Duodenal mucosa (tissue), 2 donors: Measurements from ENCODE around the gene PABPN1L.

Experiments used
- H3K27ac ChIP-seq: one replicate; pipeline ENCODE4 v1.7.0; 2013; ENCODE audit warnings: low read depth, low read length
- H3K27me3 ChIP-seq, 2 donors: one replicate each; pipeline ENCODE4 v1.7.0; 2013; ENCODE audit warnings: low read length in 2 of 2, control low read depth in 1 of 2; ENCODE audit not compliant: insufficient read depth in 2 of 2, control insufficient read depth in 1 of 2
- H3K36me3 ChIP-seq, 2 donors: one replicate each; pipeline ENCODE4 v1.7.0; 2013; ENCODE audit warnings: low read length in 2 of 2, control low read depth in 1 of 2; ENCODE audit not compliant: insufficient read depth in 2 of 2, control insufficient read depth in 1 of 2
- H3K4me1 ChIP-seq, 2 donors: one replicate each; pipeline ENCODE4 v1.7.0; 2013; ENCODE audit warnings: low read length in 2 of 2, control low read depth in 1 of 2; ENCODE audit not compliant: insufficient read depth in 2 of 2, control insufficient read depth in 1 of 2
- H3K4me3 ChIP-seq, 2 donors: one replicate each; pipeline ENCODE4 v1.7.0; 2013; ENCODE audit warnings: low read length in 2 of 2, low read depth in 1 of 2
- H3K9ac ChIP-seq, 2 donors: one replicate each; pipeline ENCODE4 v1.7.0; 2013; ENCODE audit warnings: low read length in 2 of 2, low read depth in 1 of 2
- H3K9me3 ChIP-seq, 2 donors: one replicate each; pipeline ENCODE4 v1.7.0; 2013; ENCODE audit warnings: low read length in 2 of 2, control low read depth in 1 of 2; ENCODE audit not compliant: control insufficient read depth in 1 of 2

Gene PABPN1L

DNA sequence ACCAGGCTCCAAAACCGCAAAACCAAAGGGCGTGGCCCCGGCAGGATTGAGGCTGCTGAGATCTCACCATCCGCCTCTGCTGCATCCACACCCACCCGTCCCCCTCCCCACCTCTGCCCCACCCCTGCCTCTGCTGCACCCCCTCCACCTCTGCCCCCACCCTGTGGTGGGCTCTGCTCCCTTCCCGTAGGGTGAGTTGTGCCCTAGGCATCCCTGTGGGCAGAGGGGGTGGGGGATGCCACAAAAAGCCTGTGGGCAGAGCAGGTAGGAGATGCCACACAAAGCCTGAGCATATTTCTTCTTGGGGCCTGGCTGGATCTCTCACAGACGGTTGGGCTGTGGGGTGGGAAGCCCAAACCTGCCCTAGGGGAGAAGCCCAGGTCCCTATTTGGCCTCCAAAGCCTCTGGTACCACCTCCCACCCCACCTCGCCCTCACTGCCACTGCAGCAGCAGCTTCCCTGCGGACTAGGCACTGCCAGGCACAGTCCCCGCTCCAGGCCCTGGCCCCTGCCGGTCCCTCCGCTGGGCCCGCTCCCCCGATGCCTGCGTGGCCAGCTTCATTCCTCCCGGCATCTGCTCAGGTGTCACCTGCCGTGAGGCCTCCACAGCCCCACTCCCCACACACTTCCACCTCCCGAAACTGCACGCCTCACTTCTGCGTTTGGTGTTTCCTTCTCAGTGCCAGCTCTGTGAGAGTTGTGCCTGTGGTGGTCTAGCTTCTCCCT lies 11.3 kb upstream of the PABPN1L start:
- H3K36me3 ChIP-seq = peaks cover 0 to 7% of the 10 kb centered on the region in 2 donors
- H3K27me3 ChIP-seq = peaks cover 0 to 4% of the 10 kb centered on the region in 2 donors
- H3K4me1 ChIP-seq = peaks cover 7 to 23% of the 10 kb centered on the region in 2 donors

DNA sequence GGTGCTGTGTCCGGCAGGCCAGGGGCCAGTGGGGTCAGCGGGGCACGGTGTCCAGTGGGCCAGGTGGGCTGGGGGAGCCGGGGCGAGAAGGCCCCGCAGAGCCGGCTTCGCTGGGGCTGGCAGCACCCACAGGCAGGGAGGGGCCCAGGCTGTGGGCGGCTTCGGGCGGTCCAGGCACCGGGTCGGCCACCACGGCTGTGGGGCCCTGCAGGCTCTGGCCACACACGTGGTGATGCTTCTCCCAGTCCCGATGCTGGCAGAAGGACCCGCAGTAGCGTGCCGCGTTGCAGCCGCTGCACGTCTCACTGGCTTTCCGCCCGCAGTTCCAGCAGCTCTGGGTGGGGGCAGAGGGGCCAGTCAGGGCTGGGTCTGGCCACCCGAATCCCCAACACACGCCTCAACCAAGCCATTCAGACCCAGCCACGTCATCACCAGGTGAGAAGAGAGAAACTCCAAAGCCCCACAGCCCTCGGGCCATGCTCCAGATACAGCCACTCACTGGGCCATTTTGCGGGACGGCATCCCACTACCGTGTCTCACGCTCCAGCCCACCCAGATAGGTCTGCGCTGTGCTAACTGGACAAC lies 10.6 kb upstream of the PABPN1L start:
- peaks cover 0 to 1% of the 10 kb centered on the region in 2 donors for H3K36me3 ChIP-seq

More for the DNA sequence above, 11.3 kb upstream of the PABPN1L start:
- no peak overlapping the region for H3K4me3 ChIP-seq
- H3K9me3 ChIP-seq = no peaks in the 10 kb centered on the region
- no peak overlapping the region for H3K27ac ChIP-seq
- H3K9ac ChIP-seq = no peak overlapping the region

DNA sequence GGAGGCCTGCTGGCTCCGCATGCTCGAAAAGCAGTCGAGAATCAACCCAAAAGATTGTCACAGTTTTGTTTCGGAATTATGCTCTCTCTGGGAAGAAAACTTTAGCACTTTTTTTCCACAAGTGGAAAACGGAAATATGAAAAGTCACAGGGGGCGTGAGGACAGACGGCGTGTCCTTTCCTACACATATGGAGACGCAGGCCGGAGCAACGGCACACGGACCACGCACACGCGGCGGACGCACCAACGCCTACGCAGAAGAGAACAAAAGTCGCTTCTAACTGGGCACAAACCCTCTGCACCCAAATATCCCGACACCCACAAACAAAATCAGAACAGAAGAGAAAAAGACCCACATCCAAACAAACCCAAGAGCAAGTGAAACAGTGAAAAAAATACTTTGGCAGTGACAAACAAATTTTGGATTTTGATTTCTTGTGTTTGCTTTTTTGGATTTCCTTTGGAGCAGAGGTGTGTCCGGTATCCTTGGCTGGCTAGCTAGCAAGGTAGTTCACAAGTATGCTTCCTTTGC lies 9.3 kb upstream of the PABPN1L start:
- Histone ChIP-seq H3K9me3 (no peaks in the 10 kb centered on the region), H3K27me3 (peaks cover 12 to 13% of the 10 kb centered on the region in 2 donors), H3K27ac (no peak overlapping the region), H3K4me3 (no peak overlapping the region), H3K36me3 (no peaks in the 10 kb centered on the region), H3K9ac (no peak overlapping the region), H3K4me1 (peaks cover 0 to 9% of the 10 kb centered on the region in 2 donors)

More for the DNA sequence above, 10.6 kb upstream of the PABPN1L start:
- peaks cover 5 to 18% of the 10 kb centered on the region in 2 donors for H3K4me1 ChIP-seq
- H3K9me3 ChIP-seq = no peaks in the 10 kb centered on the region
- H3K4me3 ChIP-seq = no peak overlapping the region
- H3K27ac ChIP-seq = no peak overlapping the region
- peaks cover under 1 to 4% of the 10 kb centered on the region in 2 donors for H3K27me3 ChIP-seq
- H3K9ac ChIP-seq = no peak overlapping the region

DNA sequence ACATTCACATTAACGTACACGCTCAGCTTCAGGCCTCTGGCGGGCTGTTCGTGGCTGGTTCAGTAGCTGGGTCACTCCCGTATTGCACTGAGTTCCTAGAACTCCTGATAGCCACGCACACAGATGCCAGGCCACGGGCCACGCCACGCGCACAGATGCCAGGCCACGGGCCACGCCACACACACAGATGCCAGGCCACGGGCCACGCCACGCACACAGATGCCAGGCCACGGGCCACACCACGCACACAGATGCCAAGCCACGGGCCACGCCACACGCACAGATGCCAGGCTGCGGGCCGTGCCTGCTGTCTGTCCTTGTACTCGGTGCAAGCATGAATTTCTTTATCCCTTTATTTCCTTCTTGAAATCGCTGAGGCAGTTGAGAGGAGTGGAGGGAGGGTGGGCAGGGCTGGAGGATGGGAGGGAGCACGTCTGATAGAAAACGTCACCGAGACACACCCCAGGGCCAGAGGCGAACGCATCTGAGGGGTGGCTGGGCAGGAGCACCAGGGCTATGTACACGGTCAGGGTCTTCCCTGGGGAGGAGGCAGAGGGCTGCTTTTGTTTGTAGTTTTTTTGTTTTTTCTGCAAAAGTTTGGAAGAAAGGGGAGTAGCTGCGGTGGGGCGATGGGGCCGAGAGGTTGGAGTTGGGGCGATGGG lies 8.6 kb upstream of the PABPN1L start:
- H3K27ac ChIP-seq = no peak overlapping the region
- H3K36me3 ChIP-seq = no peaks in the 10 kb centered on the region
- H3K4me3 ChIP-seq = no peak overlapping the region
- peaks cover 12 to 14% of the 10 kb centered on the region in 2 donors for H3K27me3 ChIP-seq
- no peaks in the 10 kb centered on the region for H3K9me3 ChIP-seq
- H3K4me1 ChIP-seq = peaks cover 0 to 2% of the 10 kb centered on the region in 2 donors
- no peak overlapping the region for H3K9ac ChIP-seq

DNA sequence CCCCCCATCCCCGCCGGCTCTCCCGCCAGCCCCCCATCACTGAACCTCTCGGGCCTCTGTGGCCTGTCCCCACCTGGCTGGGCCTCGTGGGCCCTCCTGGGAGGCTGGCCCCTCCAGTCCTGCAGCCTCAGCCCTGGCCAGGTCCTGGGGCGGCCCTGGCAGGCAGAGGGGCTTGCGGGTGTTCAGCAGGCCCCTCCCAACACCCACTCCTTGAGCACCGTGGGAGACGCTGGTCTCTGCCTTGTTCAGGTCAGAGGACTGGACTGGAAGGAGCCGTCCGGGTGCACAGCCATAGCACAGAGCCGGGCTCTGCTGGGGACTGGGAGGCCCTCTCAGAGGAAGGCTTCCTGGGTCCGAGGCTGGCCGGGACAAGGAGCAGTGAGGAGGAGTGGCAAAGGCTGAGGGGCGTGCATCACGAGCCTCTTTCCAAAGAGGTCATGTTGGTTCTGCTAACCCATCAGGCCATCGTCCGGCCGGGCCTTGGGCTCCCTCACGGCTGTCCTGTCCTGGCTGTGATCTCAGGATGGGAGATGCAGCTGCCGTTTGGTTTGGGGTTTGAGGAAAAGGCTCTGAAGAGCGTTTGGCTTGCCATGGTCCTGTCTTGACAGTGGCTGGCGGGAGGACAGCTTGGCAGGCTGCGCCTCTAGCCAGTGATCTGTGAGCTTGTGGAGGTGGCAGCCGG lies 6.3 kb upstream of the PABPN1L start:
- no peak overlapping the region for H3K4me3 ChIP-seq
- no peak overlapping the region for H3K9ac ChIP-seq
- peaks cover 20 to 23% of the 10 kb centered on the region in 2 donors for H3K27me3 ChIP-seq
- H3K36me3 ChIP-seq = no peaks in the 10 kb centered on the region
- no peaks in the 10 kb centered on the region for H3K4me1 ChIP-seq
- no peak overlapping the region for H3K27ac ChIP-seq
- H3K9me3 ChIP-seq = no peaks in the 10 kb centered on the region

DNA sequence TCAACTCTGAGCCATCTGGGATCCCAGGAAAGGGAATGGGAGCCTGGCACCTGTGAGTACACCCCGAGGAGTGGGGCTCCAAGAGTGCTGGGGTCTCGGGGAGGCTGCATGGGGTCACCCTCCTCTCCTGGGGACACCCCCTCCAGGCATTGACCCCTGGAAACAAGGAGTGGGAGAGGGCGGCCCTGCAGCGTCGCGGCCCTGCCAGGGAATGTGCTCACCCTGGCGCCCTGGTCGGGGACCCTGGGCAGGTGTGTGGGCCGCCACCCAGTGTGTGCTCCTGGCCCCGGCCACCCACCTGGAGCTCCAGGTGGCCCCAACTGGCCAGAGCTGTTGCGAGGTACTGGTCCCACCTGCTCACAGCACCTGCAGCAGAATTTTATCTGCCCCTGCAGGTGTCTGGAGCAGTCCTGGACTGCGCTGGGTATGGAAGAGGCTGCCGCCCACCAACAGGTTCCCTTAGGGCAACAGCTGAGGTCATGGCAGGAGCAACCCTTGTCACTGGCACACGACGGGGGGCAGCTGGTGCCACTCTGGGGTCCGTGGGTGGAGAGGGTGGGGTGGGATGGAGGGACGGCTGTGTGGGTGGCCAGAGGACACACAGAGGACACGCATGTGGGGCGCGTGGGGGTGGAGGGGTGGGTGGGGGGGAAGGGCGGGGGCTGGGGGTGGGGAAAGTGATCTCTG lies 5.4 kb upstream of the PABPN1L start:
- Histone ChIP-seq H3K27ac (no peak overlapping the region), H3K9me3 (no peaks in the 10 kb centered on the region), H3K36me3 (no peaks in the 10 kb centered on the region), H3K27me3 (peaks cover 23 to 24% of the 10 kb centered on the region in 2 donors), H3K9ac (no peak overlapping the region), H3K4me3 (no peak overlapping the region), H3K4me1 (no peaks in the 10 kb centered on the region)

DNA sequence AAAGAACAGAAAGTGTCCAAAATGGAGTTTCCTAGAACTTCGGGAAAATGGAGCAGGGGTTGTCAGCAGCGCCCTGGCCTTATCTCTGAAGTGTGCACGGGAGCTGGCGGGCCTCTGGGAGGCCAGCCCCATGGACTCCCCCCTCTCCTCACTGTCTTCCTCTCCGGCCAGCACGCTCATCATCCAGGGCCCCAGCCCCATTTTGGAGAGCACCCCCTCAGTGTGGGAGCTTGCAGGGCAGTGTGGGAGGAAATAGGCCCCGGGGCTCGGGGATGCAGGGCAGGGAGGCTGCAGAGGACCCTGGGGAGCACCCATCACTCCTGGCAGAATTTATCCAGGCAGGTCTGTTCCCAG lies 4.9 kb upstream of the PABPN1L start:
- Histone ChIP-seq H3K4me3 (no peak overlapping the region), H3K4me1 (no peaks in the 10 kb centered on the region), H3K27me3 (peaks cover 23 to 27% of the 10 kb centered on the region in 2 donors), H3K9me3 (no peaks in the 10 kb centered on the region), H3K9ac (peak overlapping the region in 1 of 2 donors; percentile 48), H3K27ac (no peak overlapping the region), H3K36me3 (no peaks in the 10 kb centered on the region)

DNA sequence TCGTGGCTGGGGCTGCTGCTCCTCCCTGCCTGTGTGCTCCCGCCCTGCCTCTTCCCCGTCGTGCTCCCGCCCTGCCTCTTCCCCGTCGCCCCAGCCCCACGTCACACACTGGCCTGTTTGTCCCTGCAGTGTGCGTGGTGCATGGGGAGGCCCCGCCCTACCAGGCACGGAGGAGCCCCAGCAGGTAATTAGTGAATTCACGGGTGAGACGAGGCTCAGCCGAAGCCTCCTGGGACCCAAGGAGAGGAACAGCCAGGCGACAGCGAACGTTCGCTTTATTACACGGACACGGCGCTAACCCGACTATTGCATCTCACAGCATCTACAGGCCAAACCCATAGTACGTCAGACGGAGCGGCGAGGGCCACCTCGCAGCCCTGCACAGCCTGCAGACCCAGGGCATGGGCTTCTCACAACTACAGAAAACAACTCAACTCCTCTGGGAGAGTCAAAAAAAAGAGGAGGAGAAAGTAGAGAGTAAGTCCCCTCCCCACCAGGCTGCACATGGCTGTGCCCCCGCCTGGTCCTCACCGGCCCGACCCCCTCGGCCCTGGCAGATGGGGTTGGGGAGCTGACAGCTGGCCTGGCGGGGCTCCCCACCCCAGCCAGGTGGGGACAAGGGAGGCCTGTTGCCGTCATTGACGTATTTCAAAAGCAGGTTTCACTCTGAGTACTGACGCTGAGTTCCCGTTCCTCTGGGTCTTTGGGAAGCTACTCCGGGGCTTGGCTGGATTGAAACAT lies 4.3 kb upstream of the PABPN1L start:
- Histone ChIP-seq H3K4me1 (no peaks in the 10 kb centered on the region), H3K9ac (peak overlapping the region in 1 of 2 donors; percentile 48), H3K4me3 (peak overlapping the region in 1 of 2 donors; percentile 32), H3K27ac (no peak overlapping the region), H3K36me3 (no peaks in the 10 kb centered on the region), H3K27me3 (peaks cover 23 to 30% of the 10 kb centered on the region in 2 donors), H3K9me3 (no peaks in the 10 kb centered on the region)

DNA sequence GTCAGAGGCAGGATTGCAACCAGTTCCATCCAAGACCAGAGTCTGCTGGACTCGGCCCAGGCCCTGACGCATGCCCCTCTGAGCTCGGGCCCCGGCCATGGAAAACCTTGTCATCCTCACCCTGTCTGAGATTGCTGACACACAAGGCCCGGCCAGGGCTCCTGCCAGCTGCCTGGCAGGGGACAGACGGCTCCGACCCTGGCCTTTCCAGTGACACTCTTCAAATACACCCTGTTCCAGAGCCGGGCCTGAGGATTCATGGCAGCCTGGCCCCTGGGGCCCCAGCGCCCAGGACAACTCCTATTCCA lies 3.2 kb upstream of the PABPN1L start:
- H3K36me3 ChIP-seq = no peaks in the 10 kb centered on the region
- no peak overlapping the region for H3K27ac ChIP-seq
- no peak overlapping the region for H3K9ac ChIP-seq

More for the DNA sequence above, 3.2 kb upstream of the PABPN1L start:
- peaks cover 23 to 30% of the 10 kb centered on the region in 2 donors for H3K27me3 ChIP-seq
- H3K9me3 ChIP-seq = no peaks in the 10 kb centered on the region
- H3K4me3 ChIP-seq = no peak overlapping the region
- H3K4me1 ChIP-seq = no peaks in the 10 kb centered on the region
